ENCODE results near the gene CHEK2.

DNA sequence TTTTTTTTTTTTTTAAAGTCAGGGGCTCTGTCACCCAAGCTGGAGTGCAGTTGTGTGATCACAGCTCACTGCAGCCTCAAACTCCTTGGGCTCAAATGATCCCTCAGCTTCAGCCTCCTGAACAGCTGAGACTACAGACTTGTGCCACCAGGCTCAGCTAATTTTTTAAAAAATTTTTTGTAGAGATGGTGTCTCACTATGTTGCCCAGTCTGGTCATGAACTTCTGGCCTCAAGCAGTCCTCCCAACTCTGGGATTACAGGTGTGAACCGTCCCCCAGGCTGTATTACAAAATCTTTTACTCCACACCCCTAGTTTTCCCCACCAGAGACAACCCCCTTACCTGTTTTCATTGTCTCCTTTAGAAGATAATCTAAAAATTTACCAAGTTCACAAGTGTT lies 32.8 kb upstream of the CHEK2 start:
- TF ChIP-seq, protein P1, sequence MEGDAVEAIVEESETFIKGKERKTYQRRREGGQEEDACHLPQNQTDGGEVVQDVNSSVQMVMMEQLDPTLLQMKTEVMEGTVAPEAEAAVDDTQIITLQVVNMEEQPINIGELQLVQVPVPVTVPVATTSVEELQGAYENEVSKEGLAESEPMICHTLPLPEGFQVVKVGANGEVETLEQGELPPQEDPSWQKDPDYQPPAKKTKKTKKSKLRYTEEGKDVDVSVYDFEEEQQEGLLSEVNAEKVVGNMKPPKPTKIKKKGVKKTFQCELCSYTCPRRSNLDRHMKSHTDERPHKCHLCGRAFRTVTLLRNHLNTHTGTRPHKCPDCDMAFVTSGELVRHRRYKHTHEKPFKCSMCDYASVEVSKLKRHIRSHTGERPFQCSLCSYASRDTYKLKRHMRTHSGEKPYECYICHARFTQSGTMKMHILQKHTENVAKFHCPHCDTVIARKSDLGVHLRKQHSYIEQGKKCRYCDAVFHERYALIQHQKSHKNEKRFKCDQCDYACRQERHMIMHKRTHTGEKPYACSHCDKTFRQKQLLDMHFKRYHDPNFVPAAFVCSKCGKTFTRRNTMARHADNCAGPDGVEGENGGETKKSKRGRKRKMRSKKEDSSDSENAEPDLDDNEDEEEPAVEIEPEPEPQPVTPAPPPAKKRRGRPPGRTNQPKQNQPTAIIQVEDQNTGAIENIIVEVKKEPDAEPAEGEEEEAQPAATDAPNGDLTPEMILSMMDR (IDR thresholded peaks at IDR 0.05; ENCODE audit: borderline replicate concordance, extremely low read depth, low read length, poor library complexity, severe bottlenecking): no peak
- no peak for TF ChIP-seq EZH2 (IDR thresholded peaks at IDR 0.05; ENCODE audit: borderline replicate concordance, low read depth, low read length, severe bottlenecking)

Data from DND-41 (cell line).